ENCODE results near the gene PTPRE.

PTPRE gene

GRCh38 chr10:127952918-127953317 lies 46.0 kb downstream of the PTPRE start:
- DNase-seq (ENCODE audit: low read depth) = no peak

GRCh38 chr10:127953876-127954275 lies 47.0 kb downstream of the PTPRE start:
- DNase-seq (ENCODE audit: low read depth) = no peak

GRCh38 chr10:127959428-127959827 lies 52.5 kb downstream of the PTPRE start:
- no peak for DNase-seq (ENCODE audit: low read depth)

DNA sequence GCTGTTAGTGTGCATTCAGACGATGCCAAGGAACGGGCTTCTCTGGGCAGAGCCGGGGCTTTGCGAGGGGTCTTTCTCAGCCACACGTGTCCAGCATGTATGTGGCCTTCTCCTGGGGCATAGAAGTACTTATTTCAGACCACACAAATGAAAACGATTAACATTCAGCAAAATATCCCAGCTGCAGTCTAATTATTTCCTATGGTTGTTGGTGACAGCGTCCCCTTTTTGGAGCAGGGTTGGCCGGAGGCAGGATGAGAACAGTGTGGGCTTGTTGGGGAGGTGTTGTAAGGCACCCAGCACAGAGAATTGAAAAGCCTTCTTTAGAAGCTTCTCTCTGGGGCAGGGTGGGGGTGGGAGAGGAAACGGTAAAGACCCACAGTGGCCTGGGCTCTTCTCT lies 54.2 kb downstream of the PTPRE start:
- no peak for DNase-seq (ENCODE audit: low read depth)

DNA sequence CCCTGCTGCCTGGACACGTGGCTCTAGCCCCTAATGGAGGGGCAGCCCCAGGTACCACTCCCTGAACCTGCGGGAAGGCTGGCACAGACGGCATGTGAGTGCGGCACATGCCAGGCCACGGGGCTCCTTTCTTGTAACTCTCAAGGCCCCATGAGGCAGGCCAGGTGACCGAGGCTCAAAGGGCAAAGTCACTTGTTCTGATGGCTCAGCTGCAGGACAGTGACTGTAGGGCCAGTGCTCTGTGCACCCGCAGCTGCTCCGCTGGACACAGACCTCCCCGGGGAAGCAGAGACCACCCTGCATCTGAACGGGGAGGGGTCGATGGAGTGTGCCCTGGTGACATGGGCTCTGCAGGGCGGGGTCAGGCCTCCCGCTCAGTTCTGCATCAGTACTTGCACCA lies 55.3 kb downstream of the PTPRE start:
- DNase-seq (ENCODE audit: low read depth) = no peak

DNA sequence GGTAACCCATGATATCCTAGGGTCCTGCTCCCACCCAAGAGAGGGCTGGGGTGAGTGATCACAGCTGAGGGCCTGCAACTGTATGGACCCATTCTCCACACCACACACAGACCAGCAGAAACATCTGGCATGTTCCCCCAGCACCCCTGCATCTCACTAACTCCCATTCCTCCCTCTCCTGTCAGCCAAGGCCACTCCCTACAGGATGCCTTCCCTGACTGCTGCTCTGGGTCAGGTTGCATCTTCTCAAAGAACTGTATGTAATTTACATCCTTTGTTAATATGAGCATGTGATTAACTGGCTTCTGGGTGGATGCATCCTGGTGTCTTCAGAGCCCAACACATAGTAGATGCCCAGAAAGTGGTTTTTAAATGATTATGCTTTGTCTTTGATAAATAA lies 56.2 kb downstream of the PTPRE start:
- no peak for DNase-seq (ENCODE audit: low read depth)

DNA sequence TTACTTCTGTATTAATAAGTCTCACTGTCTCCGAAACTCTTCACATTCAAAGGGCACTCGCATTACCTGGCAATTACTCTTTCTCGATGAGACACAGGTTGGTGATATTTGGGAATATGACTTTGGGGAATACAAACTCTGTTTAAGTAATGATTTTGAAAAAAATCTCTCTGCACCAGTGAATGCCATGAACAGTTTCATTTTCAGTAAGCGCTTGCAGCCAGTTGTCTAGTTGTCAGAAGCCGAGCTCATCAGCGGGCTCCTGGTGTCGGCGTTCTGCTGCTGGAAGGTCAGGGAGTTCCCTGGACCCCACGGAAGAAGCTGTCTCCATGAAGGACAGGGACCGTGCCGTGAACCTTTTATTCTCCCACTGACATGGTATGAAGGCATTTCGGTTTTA lies 57.7 kb downstream of the PTPRE start:
- DNase-seq (ENCODE audit: low read depth) = no peak

GRCh38 chr10:127966875-127967274 lies 60.0 kb downstream of the PTPRE start:
- DNase-seq (ENCODE audit: low read depth) = no peak

DNA sequence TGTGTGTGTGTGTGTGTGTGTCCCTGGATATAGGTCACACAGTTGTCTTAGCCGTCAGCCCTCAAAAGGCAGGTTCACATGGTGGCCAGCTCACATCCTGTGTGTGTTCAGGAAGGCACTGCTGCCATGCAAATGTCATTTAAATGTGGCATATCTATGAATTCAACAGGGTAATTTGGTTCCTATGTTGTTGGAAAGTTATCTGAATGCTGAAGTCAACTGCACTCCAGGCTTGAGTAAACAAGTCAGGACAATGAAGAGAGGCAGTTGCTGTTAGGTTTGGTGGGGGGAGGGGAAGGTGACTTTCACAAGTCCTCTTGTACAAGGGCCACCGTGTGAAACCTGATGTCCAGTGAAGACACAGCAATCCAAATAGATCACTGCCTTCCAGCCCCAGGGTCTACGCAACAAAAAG lies 61.1 kb downstream of the PTPRE start:
- DNase-seq (ENCODE audit: low read depth) = no peak

DNA sequence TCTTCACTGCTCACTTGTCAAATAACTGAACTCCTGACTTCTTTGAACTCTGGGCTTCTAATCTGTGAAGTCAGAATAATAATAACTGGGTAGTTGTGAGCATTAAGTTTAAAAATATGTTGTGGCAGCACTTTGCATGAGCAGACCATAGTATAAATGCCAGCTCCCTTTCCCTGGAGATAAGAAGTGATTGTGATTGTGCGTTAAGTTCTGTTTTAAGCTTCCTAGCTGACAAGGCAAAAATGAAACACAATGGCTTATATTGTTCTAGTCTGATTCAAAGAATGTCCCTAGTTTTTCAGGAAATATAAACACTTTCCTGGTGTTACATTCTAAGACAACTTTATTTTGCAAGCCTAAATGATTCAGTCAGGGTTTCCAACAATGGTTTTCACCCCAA lies 61.8 kb downstream of the PTPRE start:
- DNase-seq (ENCODE audit: low read depth) = no peak

DNA sequence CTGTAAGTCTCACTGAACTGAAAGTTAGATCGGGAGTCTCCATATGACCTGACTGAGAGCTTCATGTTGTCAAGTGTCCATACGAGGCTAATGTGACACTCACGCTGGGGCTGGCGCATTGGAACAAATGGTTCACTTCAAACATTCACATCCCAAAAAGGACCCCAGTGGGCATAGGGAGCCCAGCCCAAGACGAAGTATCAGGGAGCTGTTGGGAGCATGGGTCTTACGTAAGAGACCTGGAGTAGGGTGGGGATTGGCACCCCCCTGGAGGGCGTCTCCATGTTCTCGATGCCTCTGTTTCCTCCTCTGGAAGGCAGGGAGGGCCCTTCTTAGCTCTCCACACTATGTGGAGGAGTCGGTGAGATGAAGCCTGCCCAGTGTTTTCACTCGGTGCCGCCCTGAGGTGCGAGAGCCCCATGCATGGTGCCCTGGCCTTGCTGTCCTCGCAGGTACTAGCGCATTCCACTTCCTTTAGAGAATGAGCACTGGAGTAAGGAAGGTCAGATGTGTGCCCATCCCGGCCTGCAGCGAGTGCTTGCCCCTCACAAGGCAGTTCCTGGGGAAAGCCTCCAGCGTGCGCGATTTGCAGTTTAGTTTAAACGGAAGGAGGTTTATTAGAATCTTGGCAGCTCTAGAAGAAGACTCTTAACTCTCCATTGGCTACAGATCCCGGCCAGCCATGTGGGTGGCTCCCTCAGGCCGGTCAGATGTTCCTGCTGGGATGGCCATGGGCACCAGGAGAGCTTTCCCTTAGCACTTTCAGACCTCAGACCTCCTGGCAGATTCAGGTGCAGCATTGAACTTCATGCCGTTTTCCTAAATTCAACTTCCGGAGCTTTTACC lies 64.4 kb downstream of the PTPRE start:
- no peak for DNase-seq (ENCODE audit: low read depth)

GRCh38 chr10:127971963-127972615 lies 65.2 kb downstream of the PTPRE start:
- no peak for DNase-seq (ENCODE audit: low read depth)

GRCh38 chr10:127972751-127973357 lies 66.0 kb downstream of the PTPRE start:
- no peak for DNase-seq (ENCODE audit: low read depth)

DNA sequence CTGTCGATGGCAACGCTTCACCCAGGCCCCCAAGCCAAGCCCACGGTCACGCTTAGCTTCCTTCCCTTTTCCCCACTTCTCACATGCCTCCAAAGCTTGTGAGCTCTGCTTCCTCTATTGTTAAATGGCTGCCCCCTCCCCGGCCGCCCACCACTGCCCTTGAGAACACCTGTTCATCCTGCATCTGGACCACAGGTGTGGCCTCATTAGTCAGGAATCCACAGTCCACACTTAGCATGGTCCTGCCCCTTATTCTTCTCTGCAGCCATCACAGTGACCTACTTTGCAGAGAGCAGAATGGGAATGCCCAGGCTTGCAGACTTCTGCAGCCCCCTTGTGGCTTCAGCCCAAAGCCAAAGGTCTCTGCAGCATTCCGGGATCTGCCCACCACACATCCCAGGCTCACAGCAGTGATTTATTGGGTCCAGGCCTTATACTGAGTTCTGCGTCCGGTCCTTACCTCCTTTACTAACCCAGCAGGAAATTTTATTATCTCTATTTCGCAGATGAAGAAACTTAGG lies 66.9 kb downstream of the PTPRE start:
- no peak for DNase-seq (ENCODE audit: low read depth)

DNA sequence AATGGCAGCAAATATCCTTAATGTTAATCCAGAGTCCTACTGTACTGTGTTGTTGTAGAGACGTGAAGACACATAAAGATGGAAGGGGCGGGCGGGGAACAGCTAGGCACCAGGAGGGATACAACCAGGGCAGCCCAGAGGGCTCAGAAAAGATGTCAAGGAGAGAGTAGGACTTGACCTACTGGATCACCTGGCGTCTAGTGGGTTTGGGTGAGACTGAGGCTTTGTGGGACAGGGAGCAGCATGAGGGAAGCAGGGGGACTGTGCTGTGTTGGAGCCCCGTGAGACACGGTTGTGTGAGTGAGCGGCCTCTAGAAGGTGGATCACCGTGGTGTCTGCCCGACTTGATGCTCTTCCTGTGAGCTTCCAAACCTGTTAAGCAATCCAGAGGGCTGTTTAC lies 68.0 kb downstream of the PTPRE start:
- no peak for DNase-seq (ENCODE audit: low read depth)

- no peak for DNase-seq (ENCODE audit: low read depth)
Observed at GRCh38 chr10:127976286-127976685, 69.4 kb downstream of the PTPRE start.

DNA sequence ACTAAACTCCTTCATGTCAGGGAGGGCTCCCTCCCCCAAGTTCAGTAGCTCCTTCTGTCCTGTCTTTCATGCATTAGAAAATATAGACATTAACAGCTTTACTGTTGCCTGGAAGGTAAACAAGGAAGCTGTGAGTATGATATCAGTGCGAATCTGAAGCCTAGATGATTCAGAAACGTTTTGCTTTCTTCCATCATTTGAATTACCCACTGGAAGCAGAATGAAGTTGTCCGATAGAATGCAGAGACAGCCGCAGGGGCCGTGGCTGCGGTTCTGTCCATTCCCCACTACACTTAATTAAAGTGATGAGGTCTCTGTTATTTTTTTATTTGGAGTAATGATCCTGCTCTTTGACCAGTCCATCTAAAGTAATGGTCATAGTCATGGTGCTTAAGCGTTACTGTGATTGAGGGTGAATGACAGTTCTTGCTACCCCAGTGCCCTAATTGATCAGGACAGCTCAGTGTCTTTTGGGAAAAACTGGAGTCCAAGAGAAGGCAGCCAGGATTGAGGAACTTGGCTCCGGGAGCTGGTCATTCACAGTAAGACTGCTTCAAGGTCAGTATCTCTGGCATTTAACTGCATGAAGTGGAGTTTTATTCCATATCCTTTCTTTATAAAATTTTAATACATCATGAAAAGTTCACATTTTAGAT lies 69.9 kb downstream of the PTPRE start:
- no peak for DNase-seq (ENCODE audit: low read depth)

GRCh38 chr10:127977357-127978009 lies 70.6 kb downstream of the PTPRE start:
- no peak for DNase-seq (ENCODE audit: low read depth)

DNA sequence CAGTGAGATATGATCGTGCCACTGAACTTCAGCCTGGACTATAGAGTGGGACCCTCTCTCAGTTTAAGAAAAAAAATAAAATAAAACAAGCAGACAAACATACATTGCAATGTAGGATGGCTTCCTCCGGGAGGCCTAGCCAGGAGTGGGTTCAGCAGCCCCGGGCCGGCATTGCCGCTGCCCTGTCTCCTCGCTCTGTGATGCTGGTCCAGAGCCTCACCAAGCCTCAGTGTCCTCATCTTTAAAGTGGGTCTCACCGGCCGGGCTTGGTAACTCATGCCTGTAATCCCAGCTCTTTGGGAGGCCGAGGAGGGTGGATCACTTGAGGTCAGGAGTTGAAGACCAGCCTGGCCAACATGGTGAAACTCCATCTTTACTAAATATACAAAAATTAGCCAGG lies 71.6 kb downstream of the PTPRE start:
- DNase-seq (ENCODE audit: low read depth) = no peak

- no peak for DNase-seq (ENCODE audit: low read depth)
Observed at GRCh38 chr10:127979045-127979444, 72.1 kb downstream of the PTPRE start.

GRCh38 chr10:127979566-127979965 lies 72.7 kb downstream of the PTPRE start:
- no peak for DNase-seq (ENCODE audit: low read depth)

- DNase-seq (ENCODE audit: low read depth) = no peak
Observed at GRCh38 chr10:127980898-127981297, 74.0 kb downstream of the PTPRE start.

Data from stimulated activated CD8-positive, alpha-beta memory T cell treated with anti-CD3 and anti-CD28 coated beads, Interleukin-12 subunit alpha, Interleukin-12 subunit beta, amount 100 ng/mL, for 4 hours (primary cell).